ENCODE results near the gene TTC31.

DNA sequence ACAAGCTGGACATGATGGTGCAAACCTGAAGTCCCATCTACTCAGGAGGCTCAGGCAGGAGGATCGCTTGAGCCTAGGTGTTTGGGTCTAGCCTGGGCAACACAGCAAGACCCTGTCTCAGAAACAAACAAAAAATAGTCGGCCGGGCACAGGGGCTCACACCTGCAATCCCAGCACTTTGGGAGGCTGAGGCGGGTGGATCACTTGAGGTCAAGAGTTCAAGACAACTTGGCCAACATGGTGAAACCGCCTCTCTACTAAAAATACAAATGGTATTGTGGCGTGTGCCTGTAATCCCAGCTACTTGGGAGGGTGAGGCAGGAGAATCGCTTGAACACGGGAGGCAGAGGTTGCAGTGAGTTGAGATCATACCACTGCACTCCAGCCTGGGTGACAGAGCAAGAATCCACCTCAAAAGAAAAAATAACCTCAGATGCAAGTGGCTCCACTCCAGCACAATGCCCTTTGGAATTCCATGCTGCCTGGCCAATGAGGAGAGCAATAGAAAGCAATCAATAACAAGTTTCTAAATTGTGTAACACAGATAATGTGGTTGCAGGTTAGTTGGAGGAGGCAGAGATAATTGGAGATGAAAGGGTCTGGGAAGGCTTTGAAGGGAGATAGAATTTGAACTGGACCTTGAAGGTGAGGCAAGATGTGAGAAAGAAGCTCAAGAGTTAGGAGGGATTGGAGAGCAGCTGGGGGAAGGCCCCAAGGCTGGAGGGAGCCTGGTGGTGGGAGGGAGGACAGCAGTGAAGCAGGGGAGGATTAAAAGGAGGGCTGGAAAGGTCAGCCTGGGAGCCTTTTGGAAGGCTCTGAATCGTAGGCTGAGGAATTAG, 6.0 kb downstream of the TTC31 start:
- TF ChIP-seq ZNF232 (CRISPR knock-in tag; IDR thresholded peaks at IDR 0.05): no peak
- TF ChIP-seq, protein P1, sequence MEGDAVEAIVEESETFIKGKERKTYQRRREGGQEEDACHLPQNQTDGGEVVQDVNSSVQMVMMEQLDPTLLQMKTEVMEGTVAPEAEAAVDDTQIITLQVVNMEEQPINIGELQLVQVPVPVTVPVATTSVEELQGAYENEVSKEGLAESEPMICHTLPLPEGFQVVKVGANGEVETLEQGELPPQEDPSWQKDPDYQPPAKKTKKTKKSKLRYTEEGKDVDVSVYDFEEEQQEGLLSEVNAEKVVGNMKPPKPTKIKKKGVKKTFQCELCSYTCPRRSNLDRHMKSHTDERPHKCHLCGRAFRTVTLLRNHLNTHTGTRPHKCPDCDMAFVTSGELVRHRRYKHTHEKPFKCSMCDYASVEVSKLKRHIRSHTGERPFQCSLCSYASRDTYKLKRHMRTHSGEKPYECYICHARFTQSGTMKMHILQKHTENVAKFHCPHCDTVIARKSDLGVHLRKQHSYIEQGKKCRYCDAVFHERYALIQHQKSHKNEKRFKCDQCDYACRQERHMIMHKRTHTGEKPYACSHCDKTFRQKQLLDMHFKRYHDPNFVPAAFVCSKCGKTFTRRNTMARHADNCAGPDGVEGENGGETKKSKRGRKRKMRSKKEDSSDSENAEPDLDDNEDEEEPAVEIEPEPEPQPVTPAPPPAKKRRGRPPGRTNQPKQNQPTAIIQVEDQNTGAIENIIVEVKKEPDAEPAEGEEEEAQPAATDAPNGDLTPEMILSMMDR (IDR thresholded peaks at IDR 0.05): no peak
- TF ChIP-seq ZNF121 (CRISPR knock-in tag; IDR thresholded peaks at IDR 0.05): 0 out of 2 replicates have a peak, but pooled peaks have one; percentile 51
- no peak for TF ChIP-seq NFYB (CRISPR knock-in tag; conservative IDR thresholded peaks at IDR 0.05; ENCODE audit: low read depth)
- no peak for TF ChIP-seq SMAD4 (CRISPR knock-in tag; IDR thresholded peaks at IDR 0.05)
- no peak for TF ChIP-seq NR2C2 (CRISPR knock-in tag; IDR thresholded peaks at IDR 0.05)
- TF ChIP-seq, protein P2, sequence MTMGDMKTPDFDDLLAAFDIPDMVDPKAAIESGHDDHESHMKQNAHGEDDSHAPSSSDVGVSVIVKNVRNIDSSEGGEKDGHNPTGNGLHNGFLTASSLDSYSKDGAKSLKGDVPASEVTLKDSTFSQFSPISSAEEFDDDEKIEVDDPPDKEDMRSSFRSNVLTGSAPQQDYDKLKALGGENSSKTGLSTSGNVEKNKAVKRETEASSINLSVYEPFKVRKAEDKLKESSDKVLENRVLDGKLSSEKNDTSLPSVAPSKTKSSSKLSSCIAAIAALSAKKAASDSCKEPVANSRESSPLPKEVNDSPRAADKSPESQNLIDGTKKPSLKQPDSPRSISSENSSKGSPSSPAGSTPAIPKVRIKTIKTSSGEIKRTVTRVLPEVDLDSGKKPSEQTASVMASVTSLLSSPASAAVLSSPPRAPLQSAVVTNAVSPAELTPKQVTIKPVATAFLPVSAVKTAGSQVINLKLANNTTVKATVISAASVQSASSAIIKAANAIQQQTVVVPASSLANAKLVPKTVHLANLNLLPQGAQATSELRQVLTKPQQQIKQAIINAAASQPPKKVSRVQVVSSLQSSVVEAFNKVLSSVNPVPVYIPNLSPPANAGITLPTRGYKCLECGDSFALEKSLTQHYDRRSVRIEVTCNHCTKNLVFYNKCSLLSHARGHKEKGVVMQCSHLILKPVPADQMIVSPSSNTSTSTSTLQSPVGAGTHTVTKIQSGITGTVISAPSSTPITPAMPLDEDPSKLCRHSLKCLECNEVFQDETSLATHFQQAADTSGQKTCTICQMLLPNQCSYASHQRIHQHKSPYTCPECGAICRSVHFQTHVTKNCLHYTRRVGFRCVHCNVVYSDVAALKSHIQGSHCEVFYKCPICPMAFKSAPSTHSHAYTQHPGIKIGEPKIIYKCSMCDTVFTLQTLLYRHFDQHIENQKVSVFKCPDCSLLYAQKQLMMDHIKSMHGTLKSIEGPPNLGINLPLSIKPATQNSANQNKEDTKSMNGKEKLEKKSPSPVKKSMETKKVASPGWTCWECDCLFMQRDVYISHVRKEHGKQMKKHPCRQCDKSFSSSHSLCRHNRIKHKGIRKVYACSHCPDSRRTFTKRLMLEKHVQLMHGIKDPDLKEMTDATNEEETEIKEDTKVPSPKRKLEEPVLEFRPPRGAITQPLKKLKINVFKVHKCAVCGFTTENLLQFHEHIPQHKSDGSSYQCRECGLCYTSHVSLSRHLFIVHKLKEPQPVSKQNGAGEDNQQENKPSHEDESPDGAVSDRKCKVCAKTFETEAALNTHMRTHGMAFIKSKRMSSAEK (CRISPR knock-in tag; IDR thresholded peaks at IDR 0.05; ENCODE audit: borderline replicate concordance): no peak
- TF ChIP-seq, protein P3, sequence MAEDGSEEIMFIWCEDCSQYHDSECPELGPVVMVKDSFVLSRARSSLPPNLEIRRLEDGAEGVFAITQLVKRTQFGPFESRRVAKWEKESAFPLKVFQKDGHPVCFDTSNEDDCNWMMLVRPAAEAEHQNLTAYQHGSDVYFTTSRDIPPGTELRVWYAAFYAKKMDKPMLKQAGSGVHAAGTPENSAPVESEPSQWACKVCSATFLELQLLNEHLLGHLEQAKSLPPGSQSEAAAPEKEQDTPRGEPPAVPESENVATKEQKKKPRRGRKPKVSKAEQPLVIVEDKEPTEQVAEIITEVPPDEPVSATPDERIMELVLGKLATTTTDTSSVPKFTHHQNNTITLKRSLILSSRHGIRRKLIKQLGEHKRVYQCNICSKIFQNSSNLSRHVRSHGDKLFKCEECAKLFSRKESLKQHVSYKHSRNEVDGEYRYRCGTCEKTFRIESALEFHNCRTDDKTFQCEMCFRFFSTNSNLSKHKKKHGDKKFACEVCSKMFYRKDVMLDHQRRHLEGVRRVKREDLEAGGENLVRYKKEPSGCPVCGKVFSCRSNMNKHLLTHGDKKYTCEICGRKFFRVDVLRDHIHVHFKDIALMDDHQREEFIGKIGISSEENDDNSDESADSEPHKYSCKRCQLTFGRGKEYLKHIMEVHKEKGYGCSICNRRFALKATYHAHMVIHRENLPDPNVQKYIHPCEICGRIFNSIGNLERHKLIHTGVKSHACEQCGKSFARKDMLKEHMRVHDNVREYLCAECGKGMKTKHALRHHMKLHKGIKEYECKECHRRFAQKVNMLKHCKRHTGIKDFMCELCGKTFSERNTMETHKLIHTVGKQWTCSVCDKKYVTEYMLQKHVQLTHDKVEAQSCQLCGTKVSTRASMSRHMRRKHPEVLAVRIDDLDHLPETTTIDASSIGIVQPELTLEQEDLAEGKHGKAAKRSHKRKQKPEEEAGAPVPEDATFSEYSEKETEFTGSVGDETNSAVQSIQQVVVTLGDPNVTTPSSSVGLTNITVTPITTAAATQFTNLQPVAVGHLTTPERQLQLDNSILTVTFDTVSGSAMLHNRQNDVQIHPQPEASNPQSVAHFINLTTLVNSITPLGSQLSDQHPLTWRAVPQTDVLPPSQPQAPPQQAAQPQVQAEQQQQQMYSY (CRISPR knock-in tag; IDR thresholded peaks at IDR 0.05): no peak
- no peak for TF ChIP-seq NFE2L1 (CRISPR knock-in tag; IDR thresholded peaks at IDR 0.05)
- TF ChIP-seq, protein P4, sequence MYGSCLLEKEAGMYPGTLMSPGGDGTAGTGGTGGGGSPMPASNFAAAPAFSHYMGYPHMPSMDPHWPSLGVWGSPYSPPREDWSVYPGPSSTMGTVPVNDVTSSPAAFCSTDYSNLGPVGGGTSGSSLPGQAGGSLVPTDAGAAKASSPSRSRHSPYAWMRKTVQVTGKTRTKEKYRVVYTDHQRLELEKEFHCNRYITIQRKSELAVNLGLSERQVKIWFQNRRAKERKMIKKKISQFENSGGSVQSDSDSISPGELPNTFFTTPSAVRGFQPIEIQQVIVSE (CRISPR knock-in tag; IDR thresholded peaks at IDR 0.05; ENCODE audit: borderline replicate concordance): no peak
- TF ChIP-seq FOXP1 (CRISPR knock-in tag; IDR thresholded peaks at IDR 0.05; ENCODE audit: borderline replicate concordance): no peak
- TF ChIP-seq, protein P5, sequence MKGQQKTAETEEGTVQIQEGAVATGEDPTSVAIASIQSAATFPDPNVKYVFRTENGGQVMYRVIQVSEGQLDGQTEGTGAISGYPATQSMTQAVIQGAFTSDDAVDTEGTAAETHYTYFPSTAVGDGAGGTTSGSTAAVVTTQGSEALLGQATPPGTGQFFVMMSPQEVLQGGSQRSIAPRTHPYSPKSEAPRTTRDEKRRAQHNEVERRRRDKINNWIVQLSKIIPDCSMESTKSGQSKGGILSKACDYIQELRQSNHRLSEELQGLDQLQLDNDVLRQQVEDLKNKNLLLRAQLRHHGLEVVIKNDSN (CRISPR knock-in tag; IDR thresholded peaks at IDR 0.05): no peak
- TF ChIP-seq EMX1 (CRISPR knock-in tag; IDR thresholded peaks at IDR 0.05): no peak
- TF ChIP-seq, protein P6, sequence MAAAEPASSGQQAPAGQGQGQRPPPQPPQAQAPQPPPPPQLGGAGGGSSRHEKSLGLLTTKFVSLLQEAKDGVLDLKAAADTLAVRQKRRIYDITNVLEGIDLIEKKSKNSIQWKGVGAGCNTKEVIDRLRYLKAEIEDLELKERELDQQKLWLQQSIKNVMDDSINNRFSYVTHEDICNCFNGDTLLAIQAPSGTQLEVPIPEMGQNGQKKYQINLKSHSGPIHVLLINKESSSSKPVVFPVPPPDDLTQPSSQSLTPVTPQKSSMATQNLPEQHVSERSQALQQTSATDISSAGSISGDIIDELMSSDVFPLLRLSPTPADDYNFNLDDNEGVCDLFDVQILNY (CRISPR knock-in tag; IDR thresholded peaks at IDR 0.05): no peak
